BJ (cell line): ENCODE data around the gene THUMPD3. TPM values are rescaled to one million over a fixed set of nuclear protein-coding genes. Genes with fewer than 3 reads are reported as not detected.
A peak's percentile ranks its signal among the peaks of the same experiment; 100 is the strongest.

Source experiments
- CTCF ChIA-PET: fragments of 350-600 bp; formaldehyde crosslinking; extraction: SDS; loops from one replicate; lab custom pipeline; 2021; ENCODE audit warnings: antibody characterized with exemption, inconsistent platforms; lab: Yijun Ruan, JAX
- POLR2A ChIA-PET: fragments of 300-600 bp; sonication (Branson Sonifier 250); formaldehyde crosslinking; extraction: SDS; loops from one replicate; lab custom pipeline; 2021; ENCODE audit warnings: antibody characterized with exemption; lab: Charles Lee
- DNase-seq: peaks from one replicate; pipeline ENCODE4 v3.0.0-alpha.2; 2011; ENCODE audit warnings: low read depth
- H3K27me3 ChIP-seq: 2 replicates; pipeline ENCODE4 v1.6.0; 2011; ENCODE audit warnings: low read length; ENCODE audit not compliant: control insufficient read depth, insufficient read depth
- H3K36me3 ChIP-seq: 2 replicates; pipeline ENCODE4 v1.5.1; 2011; ENCODE audit warnings: low read length; ENCODE audit not compliant: control insufficient read depth, insufficient read depth
- H3K4me3 ChIP-seq: 2 replicates; pipeline ENCODE4 v1.5.1; 2011; ENCODE audit warnings: low read depth, mild to moderate bottlenecking, control low read depth, low read length
- polyA plus RNA-seq: library from polyadenylated mRNA; depleted of rRNA; stranded (reverse); fragments of >200 nt; gene quantifications from 2 replicates; pipeline ENCODE4 v1.2.3, GENCODE V29; 2011
- TF ChIP-seq, protein P1 (sequence below): IDR thresholded peaks from 2 replicates; pipeline ENCODE4 v1.5.1; 2011; ENCODE audit warnings: low read depth, mild to moderate bottlenecking, control low read depth, inconsistent platforms, low read length, moderate library complexity; ENCODE audit not compliant: insufficient read depth

THUMPD3 gene
- polyA plus RNA-seq, 1 experiment = 18.2 TPM

DNA sequence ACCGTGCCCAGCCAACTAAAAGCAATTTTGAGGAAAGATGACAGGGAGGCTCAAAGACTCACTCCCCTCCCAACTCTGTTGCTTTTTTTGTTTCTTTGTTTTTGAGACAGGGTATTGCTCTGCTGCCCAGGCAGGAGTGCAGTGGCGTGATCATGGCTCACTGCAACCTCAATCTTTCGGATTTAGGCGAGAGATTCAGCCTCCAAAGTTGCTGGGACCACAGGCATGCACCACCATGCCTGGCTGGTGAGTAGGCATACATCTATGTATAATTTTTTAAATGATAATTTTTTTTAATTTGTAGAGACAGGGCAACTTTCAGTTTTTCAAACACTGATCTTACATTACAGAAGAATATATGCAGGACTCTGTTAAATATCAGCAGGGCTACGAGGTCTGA lies 15.8 kb upstream of the THUMPD3 start:
- ChIA-PET CTCF (interaction anchor here (0.9 kb wide), 1 partner anchor 16 kb away, joined by 3 read pairs; the partner anchor contains the start of gene THUMPD3), POLR2A (no interaction called here)
- Histone ChIP-seq H3K4me3 (no peak overlapping the region), H3K36me3 (no peaks in the 10 kb centered on the region), H3K27me3 (no peaks in the 10 kb centered on the region)
- TF ChIP-seq, protein P1, sequence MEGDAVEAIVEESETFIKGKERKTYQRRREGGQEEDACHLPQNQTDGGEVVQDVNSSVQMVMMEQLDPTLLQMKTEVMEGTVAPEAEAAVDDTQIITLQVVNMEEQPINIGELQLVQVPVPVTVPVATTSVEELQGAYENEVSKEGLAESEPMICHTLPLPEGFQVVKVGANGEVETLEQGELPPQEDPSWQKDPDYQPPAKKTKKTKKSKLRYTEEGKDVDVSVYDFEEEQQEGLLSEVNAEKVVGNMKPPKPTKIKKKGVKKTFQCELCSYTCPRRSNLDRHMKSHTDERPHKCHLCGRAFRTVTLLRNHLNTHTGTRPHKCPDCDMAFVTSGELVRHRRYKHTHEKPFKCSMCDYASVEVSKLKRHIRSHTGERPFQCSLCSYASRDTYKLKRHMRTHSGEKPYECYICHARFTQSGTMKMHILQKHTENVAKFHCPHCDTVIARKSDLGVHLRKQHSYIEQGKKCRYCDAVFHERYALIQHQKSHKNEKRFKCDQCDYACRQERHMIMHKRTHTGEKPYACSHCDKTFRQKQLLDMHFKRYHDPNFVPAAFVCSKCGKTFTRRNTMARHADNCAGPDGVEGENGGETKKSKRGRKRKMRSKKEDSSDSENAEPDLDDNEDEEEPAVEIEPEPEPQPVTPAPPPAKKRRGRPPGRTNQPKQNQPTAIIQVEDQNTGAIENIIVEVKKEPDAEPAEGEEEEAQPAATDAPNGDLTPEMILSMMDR = no peak
- no peak for DNase-seq

DNA sequence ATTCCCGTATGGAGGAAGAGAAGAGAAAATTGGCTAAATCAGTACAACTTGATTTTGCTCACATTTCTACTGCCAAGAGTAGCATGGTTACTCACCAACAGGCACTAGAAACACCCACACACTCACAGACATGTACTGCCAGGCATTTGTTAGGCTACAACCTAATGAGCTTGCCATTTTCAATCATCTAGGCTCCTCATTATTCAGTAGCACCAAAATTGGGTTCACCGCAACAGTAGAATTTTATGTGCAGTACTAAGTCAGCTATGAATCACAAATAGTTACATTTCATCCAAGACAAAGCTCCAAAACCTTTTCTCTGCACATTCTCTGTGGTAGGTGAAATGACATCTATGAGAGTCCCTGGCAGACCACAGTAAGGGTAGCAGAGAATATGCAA lies 15.0 kb upstream of the THUMPD3 start:
- ChIA-PET CTCF (interaction anchor here (0.7 to 0.9 kb wide), 2 partner anchors 15 to 281 kb away, joined by 3 read pairs; partner anchors contain the start of gene THUMPD3), POLR2A (no interaction called here)
- DNase-seq = peak; percentile 68
- TF ChIP-seq, protein P1 = no peak
- Histone ChIP-seq H3K36me3 (no peaks in the 10 kb centered on the region), H3K27me3 (no peaks in the 10 kb centered on the region), H3K4me3 (no peak overlapping the region)

DNA sequence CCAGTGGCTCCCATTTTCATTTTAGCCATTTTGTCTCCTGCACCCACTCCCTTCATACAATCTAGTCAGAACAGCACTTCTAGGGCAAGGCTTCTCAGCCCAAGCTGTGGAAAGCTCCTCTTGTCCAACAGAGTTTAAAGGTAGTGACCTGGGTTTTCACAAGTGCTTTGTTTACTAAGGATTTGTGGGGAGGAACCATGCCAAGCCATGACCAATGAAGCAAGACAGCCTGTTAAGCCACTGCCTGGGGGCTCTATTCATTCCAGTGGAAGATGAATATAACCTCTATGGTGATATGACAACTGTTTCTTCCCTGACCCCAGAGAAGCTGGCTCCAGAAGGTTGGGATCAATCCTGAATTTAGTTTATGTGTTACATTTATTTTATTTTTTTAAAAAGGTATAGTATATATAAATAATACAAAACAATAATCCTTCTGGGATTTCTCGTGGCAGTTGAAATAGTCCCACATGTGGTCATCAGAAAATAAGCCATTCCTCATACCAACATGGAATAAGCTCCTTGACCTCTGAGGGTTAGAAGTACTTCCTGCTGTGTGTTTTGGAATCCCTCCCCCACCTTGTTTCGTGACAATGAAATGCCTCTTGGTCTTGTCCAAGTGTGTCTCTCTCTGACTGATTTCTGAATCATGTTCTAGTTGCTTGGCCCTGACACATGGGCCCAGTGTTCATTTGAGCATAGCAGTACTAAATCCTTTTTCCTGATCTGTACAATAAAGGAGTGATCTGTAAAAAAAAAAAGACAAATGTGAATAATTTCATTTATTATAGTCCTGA lies 13.3 kb upstream of the THUMPD3 start:
- no peak overlapping the region for H3K4me3 ChIP-seq
- peak; percentile 40 for DNase-seq

DNA sequence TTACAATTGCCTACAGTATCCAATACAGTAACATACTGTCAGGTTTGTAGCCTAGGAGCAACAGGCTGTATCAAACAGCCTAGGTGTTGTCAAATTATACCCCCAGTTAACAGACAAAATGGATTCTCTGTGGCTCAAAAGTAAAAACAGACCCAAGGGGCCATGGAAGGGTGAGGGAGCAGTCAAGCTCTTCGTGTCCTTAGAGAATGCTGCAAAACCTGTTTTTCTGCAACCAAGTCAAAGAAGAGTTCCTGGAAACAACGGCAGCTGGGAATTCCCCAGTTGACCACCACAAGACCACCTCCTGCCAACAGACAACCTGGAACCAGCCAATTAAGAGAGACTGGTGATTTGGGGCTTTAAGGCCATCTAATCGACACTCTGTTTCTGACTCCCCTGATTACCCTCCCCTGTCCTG lies 11.1 kb upstream of the THUMPD3 start:
- no peak for DNase-seq
- ChIA-PET CTCF (interaction anchor here (1.2 to 2.5 kb wide), 4 partner anchors 11 to 344 kb away, joined by 4 to 29 read pairs (median 6); partner anchors contain the start of gene THUMPD3), POLR2A (no interaction called here)
- H3K27me3 ChIP-seq = no peaks in the 10 kb centered on the region
- no peak overlapping the region for H3K4me3 ChIP-seq
- no peaks in the 10 kb centered on the region for H3K36me3 ChIP-seq
- TF ChIP-seq, protein P1 = no peak

More for the DNA sequence above, 13.3 kb upstream of the THUMPD3 start:
- TF ChIP-seq, protein P1 = no peak
- CTCF ChIA-PET = interaction anchor here (0.7 to 1.3 kb wide), 3 partner anchors 13 to 324 kb away, joined by 3 read pairs; no protein-coding TSS in a partner anchor
- Histone ChIP-seq H3K36me3 (no peaks in the 10 kb centered on the region), H3K27me3 (no peaks in the 10 kb centered on the region)
- POLR2A ChIA-PET = no interaction called here
